AG20443 (cell line): Measurements from ENCODE around the gene XYLT1.

Experiments
- DNase-seq: peaks from one replicate; pipeline ENCODE4 v3.0.0; 2012; ENCODE audit warnings: low spot score, mixed read lengths

The XYLT1 gene

DNA sequence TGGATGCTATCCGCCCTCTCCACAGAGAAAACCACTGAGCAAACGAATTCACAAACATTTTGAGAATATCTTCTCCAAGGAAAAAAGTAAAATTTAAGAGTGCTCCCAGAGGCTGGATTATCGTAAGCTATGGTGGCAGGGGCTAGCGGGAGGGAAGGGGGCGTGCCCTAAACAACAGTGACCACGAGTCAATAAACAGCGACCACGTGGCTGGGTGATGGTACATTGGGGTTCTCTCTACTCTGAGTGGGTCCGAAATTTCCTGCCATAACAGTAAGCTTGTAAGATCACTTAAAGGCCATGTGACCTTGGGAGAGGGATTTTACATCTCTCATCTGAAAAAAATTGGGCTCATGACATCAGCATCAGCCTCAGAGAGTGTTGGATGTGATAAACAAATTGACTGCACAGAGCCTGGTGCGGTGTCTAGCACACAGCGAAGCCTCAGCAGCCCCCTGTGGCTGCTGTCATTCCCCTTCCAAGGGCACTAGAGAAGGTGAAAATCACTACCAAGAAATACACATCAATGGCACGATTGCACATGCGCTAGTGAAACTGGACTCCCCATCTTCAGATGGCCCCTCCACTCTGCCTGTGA is 213.2 kb downstream of the XYLT1 start:
- no peak for DNase-seq

- no peak for DNase-seq
These were observed 218.1 kb downstream of the XYLT1 start for GRCh38 chr16:17252701-17253100.

DNA sequence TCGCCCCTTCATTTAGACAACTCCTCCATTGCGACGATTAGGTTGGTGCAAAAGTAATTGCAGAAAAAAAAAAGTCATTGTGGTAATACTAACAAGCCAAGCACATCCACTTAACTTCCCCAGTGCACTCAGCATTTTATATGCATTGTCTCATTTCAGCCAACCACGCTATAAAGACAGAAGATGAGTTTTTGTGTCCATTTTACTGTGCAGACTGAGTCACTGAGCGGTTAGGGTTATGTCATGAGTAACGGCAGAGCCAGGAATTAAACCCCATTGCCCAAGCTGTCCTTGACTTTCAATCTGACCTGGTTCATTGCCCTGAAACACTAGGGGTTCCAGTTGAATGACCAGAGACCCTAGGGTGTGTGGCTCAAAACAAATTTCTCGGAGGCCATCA is 218.7 kb downstream of the XYLT1 start:
- DNase-seq = no peak

DNA sequence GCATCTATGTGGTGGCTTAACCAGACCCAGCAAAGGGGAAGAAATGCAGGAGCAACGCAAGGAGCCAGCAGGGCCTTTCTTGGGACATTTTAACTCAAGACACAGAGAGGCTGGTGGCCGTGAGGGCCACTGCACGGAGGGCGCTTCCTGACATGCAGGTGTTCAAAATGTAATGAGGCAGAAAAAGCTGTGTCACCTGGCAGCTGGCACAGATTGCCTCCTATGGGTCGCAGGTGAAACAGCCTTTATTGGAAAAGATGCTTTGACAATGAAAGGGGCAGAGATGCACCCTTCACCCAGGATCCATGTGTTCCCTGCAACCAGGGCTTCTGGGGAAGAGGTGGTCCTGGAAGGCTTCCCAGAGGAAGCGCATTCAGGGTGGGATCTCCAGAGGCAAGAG is 219.3 kb downstream of the XYLT1 start:
- no peak for DNase-seq

DNA sequence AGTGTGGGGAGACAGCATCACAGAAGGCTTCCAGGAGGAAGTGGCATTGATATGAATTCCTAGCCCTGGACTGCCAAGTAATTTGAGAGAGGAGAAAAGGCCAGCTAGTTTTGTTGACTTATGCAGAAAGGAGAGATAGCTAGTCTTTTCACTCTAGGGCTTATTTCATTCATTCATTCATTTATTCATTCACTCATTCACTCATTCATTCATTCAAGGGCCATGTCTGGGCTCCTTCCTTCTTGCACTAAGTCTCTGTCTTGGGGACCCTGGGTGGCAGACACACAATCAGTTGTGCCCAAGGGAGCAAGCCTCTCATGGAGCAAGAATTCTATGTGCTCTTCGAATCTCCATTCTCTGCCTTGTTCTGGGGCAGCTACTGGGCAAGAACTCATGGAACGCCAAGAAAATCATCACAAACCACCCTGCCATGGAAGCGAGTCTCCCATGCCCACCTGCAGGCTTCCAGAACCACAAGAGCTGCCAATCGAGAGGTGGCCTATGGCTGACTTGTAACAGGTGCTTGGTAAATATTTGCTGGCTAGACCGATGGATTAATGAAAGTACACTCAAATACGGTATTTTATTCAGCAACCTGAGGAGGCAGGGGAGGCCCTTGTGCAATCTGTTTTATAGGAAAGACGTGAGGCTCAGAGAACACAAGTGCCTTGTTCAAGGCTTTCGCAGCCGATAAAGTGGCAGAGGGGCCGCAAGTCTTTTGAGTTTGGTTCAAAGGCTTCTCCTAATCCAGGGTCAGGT is 223.6 kb downstream of the XYLT1 start:
- no peak for DNase-seq

- no peak for DNase-seq
These were observed 224.4 kb downstream of the XYLT1 start for GRCh38 chr16:17246268-17246885.

DNA sequence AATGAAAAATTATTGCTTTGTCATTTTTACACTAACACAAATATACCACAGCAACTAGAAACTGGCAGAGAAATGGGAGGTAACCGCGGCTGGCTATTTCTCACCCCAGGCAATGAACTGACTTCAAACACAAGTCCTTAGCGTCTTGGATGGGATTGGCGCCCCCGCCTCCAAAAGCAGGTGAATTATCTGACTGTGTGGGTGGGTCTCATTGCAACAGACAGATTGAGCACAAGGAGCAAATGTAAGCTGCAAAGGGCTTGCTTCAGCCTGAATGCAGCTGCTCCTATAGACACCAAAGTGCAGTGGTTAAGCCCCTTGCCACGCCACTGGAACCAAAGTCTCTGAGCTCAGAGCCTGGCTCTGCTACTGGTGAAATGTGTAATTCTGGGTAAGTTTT is 225.0 kb downstream of the XYLT1 start:
- no peak for DNase-seq

DNA sequence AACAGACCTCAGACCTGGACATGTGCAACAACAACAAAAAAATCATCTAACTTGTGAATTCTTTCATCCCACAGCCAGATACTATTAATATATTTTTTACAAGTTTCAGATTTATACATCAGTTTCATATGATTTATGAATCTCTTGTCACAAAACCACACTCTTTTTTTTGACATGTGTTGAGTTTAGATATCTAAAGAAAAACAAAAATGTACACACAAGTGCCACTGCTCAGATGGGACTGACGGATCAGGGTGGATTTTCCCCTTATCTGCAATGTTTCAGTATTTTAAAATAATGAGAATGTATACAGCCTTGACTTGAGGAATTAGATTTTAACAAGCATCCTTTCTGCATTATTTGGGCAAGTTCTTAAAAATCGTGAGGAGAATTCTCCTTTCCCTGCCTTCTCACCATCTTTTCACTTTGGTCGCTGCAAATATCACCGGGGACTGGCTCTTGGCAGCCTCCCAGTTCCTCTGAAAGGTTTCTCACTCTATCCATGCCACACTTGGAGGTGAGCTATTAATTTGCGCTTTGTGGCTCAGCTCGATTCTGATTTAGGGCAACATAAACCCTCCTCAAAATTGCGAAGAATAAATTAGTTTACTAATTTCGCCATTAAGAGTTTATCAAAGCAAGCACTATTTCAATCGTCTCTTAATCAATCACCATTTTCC is 225.7 kb downstream of the XYLT1 start:
- DNase-seq = no peak

DNA sequence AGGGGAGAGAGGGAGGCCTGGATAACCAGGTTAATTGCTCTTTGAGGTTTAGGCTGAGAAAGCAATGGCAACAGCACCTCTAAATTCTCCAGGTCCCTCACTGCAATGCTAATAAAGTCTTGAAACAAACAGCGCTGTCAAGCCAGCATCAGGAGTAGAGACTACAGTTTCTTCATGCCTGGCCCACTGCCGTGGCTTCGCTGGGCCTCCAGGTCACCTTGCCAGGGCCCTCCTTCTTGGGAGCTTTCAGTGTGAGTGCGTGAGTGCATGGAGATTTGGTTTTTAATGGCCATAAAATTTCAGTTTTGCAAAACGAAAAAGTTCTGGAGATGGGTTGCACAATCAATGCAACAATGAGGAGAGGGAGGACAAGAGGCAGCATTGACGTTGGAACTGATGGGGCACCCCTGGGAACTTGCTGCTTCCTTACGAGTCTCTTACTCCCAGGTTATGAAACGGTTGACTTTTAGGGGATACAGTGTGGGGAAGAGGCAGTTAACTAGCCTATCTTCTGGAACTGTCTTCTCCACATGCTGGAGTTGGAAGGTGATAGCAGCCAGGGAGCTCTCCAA is 229.4 kb downstream of the XYLT1 start:
- no peak for DNase-seq

GRCh38 chr16:17238285-17239028 is 232.3 kb downstream of the XYLT1 start:
- DNase-seq = peak; percentile 32

DNA sequence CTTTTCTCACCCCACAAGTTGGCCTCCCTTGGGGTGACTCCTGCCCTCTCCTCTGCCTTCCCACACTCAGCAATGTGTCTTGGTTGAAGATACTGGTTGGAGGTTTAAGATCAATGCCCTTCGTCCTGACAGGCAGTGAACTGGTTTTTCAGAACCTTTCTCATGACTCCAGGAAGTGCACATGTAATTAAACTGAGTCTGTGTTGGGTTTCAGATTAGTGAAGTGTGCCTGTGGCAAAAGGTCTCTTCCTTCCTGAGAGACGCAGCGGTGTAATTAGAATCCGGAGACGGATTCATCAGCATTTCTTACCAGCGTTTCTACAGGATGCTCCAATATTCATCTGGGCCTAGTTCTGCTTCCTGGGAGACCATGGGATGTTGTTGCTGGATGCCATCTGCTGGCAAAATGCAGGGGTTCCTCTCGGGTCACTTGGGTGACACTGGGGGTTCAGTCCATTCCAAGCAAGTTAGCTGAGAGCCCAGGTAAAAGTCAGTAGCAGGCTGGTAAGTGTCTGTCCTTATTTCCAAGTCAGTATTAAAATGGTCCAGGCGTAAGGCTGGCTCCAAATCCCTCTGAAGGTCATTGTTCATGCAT is 233.3 kb downstream of the XYLT1 start:
- DNase-seq = no peak

DNA sequence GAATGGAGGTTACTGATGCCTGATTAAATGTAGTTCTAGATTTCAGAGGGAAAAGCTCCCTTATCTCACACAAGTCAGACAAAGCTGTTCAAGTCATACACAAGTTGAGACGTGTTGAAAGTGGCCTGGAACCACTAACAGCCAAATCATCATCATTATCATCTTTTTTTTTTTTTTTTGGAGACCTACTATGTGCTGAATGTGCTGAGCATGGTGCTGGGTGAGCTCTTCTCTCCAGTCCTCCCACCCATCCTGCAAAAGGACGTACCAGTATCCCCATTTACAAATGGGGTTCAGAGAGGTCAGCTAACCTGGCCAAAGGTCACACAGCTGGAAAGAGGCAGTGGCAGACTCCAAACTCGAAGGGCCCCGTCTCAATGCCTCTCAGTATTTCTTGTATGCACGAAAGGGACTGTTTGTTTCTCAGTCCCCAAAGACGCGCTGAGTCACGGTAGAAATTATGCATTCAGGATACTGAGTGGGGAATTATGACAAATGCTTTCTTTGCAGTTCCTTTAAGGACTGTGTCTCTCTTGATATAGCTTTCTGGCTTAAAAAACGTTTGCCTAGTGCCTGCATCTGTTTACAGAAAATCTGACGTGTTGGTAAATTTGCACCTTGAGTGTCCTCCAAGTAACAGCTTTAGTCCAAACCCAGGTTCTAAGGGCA is 235.5 kb downstream of the XYLT1 start:
- no peak for DNase-seq

GRCh38 chr16:17233318-17234002 is 237.3 kb downstream of the XYLT1 start:
- no peak for DNase-seq

DNA sequence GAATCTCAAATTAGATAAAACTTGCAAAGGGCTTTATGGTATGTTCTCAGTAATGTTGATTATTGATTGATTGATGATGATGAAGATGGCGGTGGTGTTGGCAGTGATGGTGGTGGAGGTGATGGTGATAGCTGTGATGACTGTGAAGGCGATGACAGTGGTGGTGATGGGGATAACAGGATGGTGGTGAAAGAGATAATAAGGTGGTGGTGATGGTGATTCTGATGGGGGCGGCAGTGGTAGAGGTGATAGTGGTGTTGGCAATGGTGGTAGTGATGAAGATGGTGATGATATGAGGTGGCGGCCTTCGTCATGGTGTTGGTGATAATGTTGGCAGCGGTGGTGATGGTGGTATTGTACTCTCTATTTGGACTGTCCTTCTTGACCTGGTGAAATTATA is 238.3 kb downstream of the XYLT1 start:
- no peak for DNase-seq

GRCh38 chr16:17231972-17232371 is 238.8 kb downstream of the XYLT1 start:
- no peak for DNase-seq

- DNase-seq = no peak
These were observed 239.7 kb downstream of the XYLT1 start for GRCh38 chr16:17230932-17231581.

DNA sequence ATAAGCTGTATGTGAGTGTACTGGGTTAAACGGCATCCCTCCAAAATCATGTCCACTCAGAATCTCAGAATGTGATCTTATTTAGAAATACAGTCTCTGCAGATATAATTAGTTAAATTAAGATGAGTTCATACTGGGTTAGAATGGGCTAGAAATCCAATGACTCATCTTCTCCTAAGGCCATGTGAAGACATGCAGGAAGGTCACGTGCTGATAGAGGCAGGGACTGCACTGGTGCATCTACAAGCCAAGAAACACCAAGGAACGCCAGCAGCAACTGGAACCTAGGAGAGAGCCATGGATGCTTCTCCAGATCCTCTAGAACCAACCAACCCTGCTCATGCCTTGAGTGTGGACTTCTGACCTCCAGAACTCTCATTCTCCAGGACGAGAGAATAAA is 241.0 kb downstream of the XYLT1 start:
- peak; percentile 47 for DNase-seq

GRCh38 chr16:17229131-17229530 is 241.6 kb downstream of the XYLT1 start:
- DNase-seq = no peak

GRCh38 chr16:17228708-17229055 is 242.1 kb downstream of the XYLT1 start:
- no peak for DNase-seq
